Measurements from ENCODE around the gene KDM6A.
"Not testable (repeated sequence)": the region's sequence is repeated elsewhere in the genome, so short reads cannot be mapped to it uniquely, and the experiment has no call there.

The KDM6A gene

GRCh38 chrX:44872821-44873414, at the start of gene KDM6A:
KDM6A (plus strand) TSS chrX:44873188; CDS start chrX:44873552, 364 bp downstream.
- peak; percentile 91 for DNase-seq (ENCODE audit: low spot score)

GRCh38 chrX:44823193-44823592, 49.8 kb upstream of the KDM6A start:
- DNase-seq (ENCODE audit: low spot score) = not testable (repeated sequence)

GRCh38 chrX:44828008-44828605, 44.9 kb upstream of the KDM6A start:
- no peak for DNase-seq (ENCODE audit: low spot score)

- no peak for DNase-seq (ENCODE audit: low spot score)
Observed at GRCh38 chrX:44829832-44830231, 43.2 kb upstream of the KDM6A start.

GRCh38 chrX:44842550-44843317, 30.3 kb upstream of the KDM6A start:
- DNase-seq (ENCODE audit: low spot score) = no peak

- no peak for DNase-seq (ENCODE audit: low spot score)
Observed at GRCh38 chrX:44843318-44843702, 29.7 kb upstream of the KDM6A start.

GRCh38 chrX:44843753-44844152, 29.2 kb upstream of the KDM6A start, which contains the start of gene DUSP21:
DUSP21 (plus strand) TSS chrX:44844021; CDS start chrX:44844133, 112 bp downstream.
- DNase-seq (ENCODE audit: low spot score) = no peak

- no peak for DNase-seq (ENCODE audit: low spot score)
Observed at GRCh38 chrX:44844204-44844603, 28.8 kb upstream of the KDM6A start.

- DNase-seq (ENCODE audit: low spot score) = not testable (repeated sequence)
Observed at GRCh38 chrX:44850891-44851290, 22.1 kb upstream of the KDM6A start.

GRCh38 chrX:44871114-44871645, 1.8 kb upstream of the KDM6A start:
- DNase-seq (ENCODE audit: low spot score) = no peak

GRCh38 chrX:44871931-44872820, 812 bp upstream of the KDM6A start:
- peak; percentile 14 for DNase-seq (ENCODE audit: low spot score)

- peak; percentile 20 for DNase-seq (ENCODE audit: low spot score)
Observed at GRCh38 chrX:44873415-44874276, 658 bp downstream of the KDM6A start.

- DNase-seq (ENCODE audit: low spot score) = peak; percentile 55
Observed at GRCh38 chrX:44874420-44875184, 1.6 kb downstream of the KDM6A start.

GRCh38 chrX:44875185-44875489, 2.1 kb downstream of the KDM6A start:
- DNase-seq (ENCODE audit: low spot score) = no peak

GRCh38 chrX:44876086-44876485, 3.1 kb downstream of the KDM6A start:
- DNase-seq (ENCODE audit: low spot score) = peak; percentile 27

- no peak for DNase-seq (ENCODE audit: low spot score)
Observed at GRCh38 chrX:44876767-44877166, 3.8 kb downstream of the KDM6A start.

- no peak for DNase-seq (ENCODE audit: low spot score)
Observed at GRCh38 chrX:44878780-44879179, 5.8 kb downstream of the KDM6A start.

- no peak for DNase-seq (ENCODE audit: low spot score)
Observed at GRCh38 chrX:44881549-44881948, 8.6 kb downstream of the KDM6A start.

GRCh38 chrX:44882635-44883034, 9.6 kb downstream of the KDM6A start:
- no peak for DNase-seq (ENCODE audit: low spot score)

- no peak for DNase-seq (ENCODE audit: low spot score)
Observed at GRCh38 chrX:44884944-44885343, 12.0 kb downstream of the KDM6A start.
